ENCODE results near the gene LHX1. TPM values are rescaled to one million over a fixed set of nuclear protein-coding genes. Genes with fewer than 3 reads are reported as not detected.

LHX1 gene
- total RNA-seq, 4 donors from 2014 or later, result not detected

GRCh38 chr17:36993227-36993626, 56.0 kb downstream of the LHX1 start:
- no peaks in the 10 kb centered on the region for H3K4me1 ChIP-seq
- H3K36me3 ChIP-seq, result peaks cover 37 to 52% of the 10 kb centered on the region in 2 donors
- no peak for DNase-seq
- H3K27me3 ChIP-seq, result no peaks in the 10 kb centered on the region
- H3K4me3 ChIP-seq (replicated peaks in 1 of 3), result no peak overlapping the region
- no peak overlapping the region for H3K27ac ChIP-seq
- no peak for TF ChIP-seq POLR2A (IDR thresholded peaks at IDR 0.05)
- no peak for TF ChIP-seq CTCF (IDR thresholded peaks at IDR 0.05)
- H3K9me3 ChIP-seq, result no peaks in the 10 kb centered on the region
- intact Hi-C loops (cut with DNase I), result no loop called here

Small RNAs within 50 kb of the gene (small RNA-seq; reads per million reads assigned to genes)
- not detected for gene AC243773.2

Other genes starting within 250 kb of the LHX1 start
- 10 to 100 TPM; 28.5 to 38.9 (median 32.4) TPM for gene AATF, start 11.5 kb downstream of the LHX1 start, total RNA-seq